IMR-90 (cell line): Measurements from ENCODE around the gene KLHL29. TPM values are rescaled to one million over a fixed set of nuclear protein-coding genes. Genes with fewer than 3 reads are reported as not detected.

ENCODE experiments used
- ATAC-seq: fragments of 200-7000 bp; cut with Tn5 transposase; 2 replicates; pipeline ENCODE4 v1.9.1; 2020; ENCODE audit warnings: low read depth, mild to moderate bottlenecking, moderate library complexity
- BruUV-seq: library from RNA; stranded (reverse); fragments of 400-500 nt; replicated peaks from 2 replicates; lab custom pipeline; 2021; lab: Mats Ljungman, UMichigan
- CTCF ChIA-PET: fragments of 300-600 bp; formaldehyde crosslinking; extraction: SDS; loops from one replicate; lab custom pipeline; 2021; ENCODE audit warnings: antibody characterized with exemption; lab: Yijun Ruan, JAX
- POLR2A ChIA-PET: fragments of 300-600 bp; sonication (Branson Sonifier 250); formaldehyde crosslinking; loops from one replicate; lab custom pipeline; 2022; ENCODE audit warnings: antibody characterized with exemption; ENCODE audit not compliant: unreplicated experiment; lab: Charles Lee
- DNase-seq: peaks from one replicate; pipeline ENCODE4 v3.0.0; 2013
- H2AFZ ChIP-seq: replicated peaks from 2 replicates; pipeline ENCODE3; 2013; ENCODE audit warnings: low read length, mild to moderate bottlenecking; ENCODE audit not compliant: poor library complexity
- H2AK5ac ChIP-seq: 2 replicates; pipeline ENCODE4 v1.6.1; 2013; ENCODE audit warnings: low read depth, low read length, inconsistent platforms
- H2AK9ac ChIP-seq: replicated peaks from 2 replicates; pipeline ENCODE3; 2013; ENCODE audit warnings: mild to moderate bottlenecking, low read depth, low read length, moderate library complexity; ENCODE audit not compliant: poor library complexity
- H2BK120ac ChIP-seq: 2 replicates; pipeline ENCODE4 v1.6.1; 2013; ENCODE audit warnings: low read depth, low read length, inconsistent platforms
- H2BK15ac ChIP-seq: 3 replicates; pipeline ENCODE4 v1.6.1; 2013; ENCODE audit warnings: low read depth, low read length, inconsistent platforms
- H2BK20ac ChIP-seq: 2 replicates; pipeline ENCODE4 v1.6.1; 2013; ENCODE audit warnings: low read depth, mild to moderate bottlenecking, inconsistent platforms, low read length, moderate library complexity
- H2BK5ac ChIP-seq: 2 replicates; pipeline ENCODE4 v1.6.1; 2013; ENCODE audit warnings: mild to moderate bottlenecking, low read depth, low read length, inconsistent platforms; ENCODE audit not compliant: poor library complexity, severe bottlenecking
- H3K14ac ChIP-seq: replicated peaks from 2 replicates; pipeline ENCODE4 v1.6.1; 2013; ENCODE audit warnings: low read depth, low read length, inconsistent platforms
- H3K18ac ChIP-seq: 2 replicates; pipeline ENCODE4 v1.6.1; 2013; ENCODE audit warnings: low read depth, low read length, control low read depth
- H3K23ac ChIP-seq: 2 replicates; pipeline ENCODE4 v1.6.1; 2013; ENCODE audit warnings: low read depth, low read length, inconsistent platforms
- H3K27ac ChIP-seq: 2 replicates; pipeline ENCODE4 v1.5.1; 2013; ENCODE audit warnings: mild to moderate bottlenecking, control low read depth, low read length; ENCODE audit not compliant: insufficient read depth
- H3K27me3 ChIP-seq: 2 replicates; pipeline ENCODE4 v1.6.1; 2013; ENCODE audit warnings: low read length; ENCODE audit not compliant: control insufficient read depth, insufficient read depth
- H3K36me3 ChIP-seq: 2 replicates; pipeline ENCODE4 v1.6.1; 2013; ENCODE audit warnings: low read length, mixed read lengths; ENCODE audit not compliant: control insufficient read depth, insufficient read depth
- H3K4ac ChIP-seq: 2 replicates; pipeline ENCODE4 v1.6.1; 2013; ENCODE audit warnings: low read depth, low read length, inconsistent platforms
- H3K4me1 ChIP-seq: 2 replicates; pipeline ENCODE4 v1.6.1; 2013; ENCODE audit warnings: low read length, mixed read lengths; ENCODE audit not compliant: control insufficient read depth, insufficient read depth
- H3K4me2 ChIP-seq: 2 replicates; pipeline ENCODE4 v1.6.1; 2013; ENCODE audit warnings: low read depth, mild to moderate bottlenecking, control low read depth, low read length, moderate library complexity
- H3K4me3 ChIP-seq: 2 replicates; pipeline ENCODE4 v1.5.1; 2013; ENCODE audit warnings: low read depth, mild to moderate bottlenecking, control low read depth, low read length, moderate library complexity; ENCODE audit not compliant: insufficient read depth
- H3K56ac ChIP-seq: 2 replicates; pipeline ENCODE4 v1.6.1; 2013; ENCODE audit warnings: low read length, inconsistent platforms; ENCODE audit not compliant: insufficient read depth; ENCODE audit errors: extremely low read depth
- H3K79me1 ChIP-seq, 2 experiments: 2 replicates each; pipeline ENCODE4 v1.6.1; 2013; ENCODE audit warnings: low read length in 2 of 2, inconsistent platforms in 1 of 2, low read depth in 1 of 2
- H3K9ac ChIP-seq: 2 replicates; pipeline ENCODE4 v1.6.1; 2013; ENCODE audit warnings: low read depth, low read length, control low read depth
- H3K9me1 ChIP-seq: 2 replicates; pipeline ENCODE4 v1.6.1; 2013; ENCODE audit warnings: low read length, inconsistent platforms; ENCODE audit not compliant: insufficient read depth
- H3K9me3 ChIP-seq: 2 replicates; pipeline ENCODE4 v1.6.1; 2013; ENCODE audit warnings: low read length; ENCODE audit not compliant: control insufficient read depth, insufficient read depth
- H4K20me1 ChIP-seq: 2 replicates; pipeline ENCODE4 v1.6.1; 2013; ENCODE audit warnings: low read length, inconsistent platforms; ENCODE audit not compliant: insufficient read depth
- H4K5ac ChIP-seq: 2 replicates; pipeline ENCODE4 v1.6.1; 2013; ENCODE audit warnings: mild to moderate bottlenecking, low read depth, low read length, control low read depth
- H4K8ac ChIP-seq, 2 experiments: 2 replicates each; pipeline ENCODE4 v1.6.1; 2013; ENCODE audit warnings: low read depth in 2 of 2, low read length in 2 of 2, control low read depth in 1 of 2, inconsistent platforms in 1 of 2
- H4K91ac ChIP-seq: 2 replicates; pipeline ENCODE4 v1.6.1; 2013; ENCODE audit warnings: low read depth, low read length, inconsistent platforms; ENCODE audit not compliant: insufficient read depth
- BHLHE40 ChIP-seq: fragments of 150-350 bp; IDR thresholded peaks from 2 replicates; pipeline ENCODE4 v1.6.1; 2016; ENCODE audit warnings: mild to moderate bottlenecking, low read depth, low read length
- CEBPB ChIP-seq: IDR thresholded peaks from 2 replicates; pipeline ENCODE4 v1.6.1; 2012; ENCODE audit warnings: low read depth, low read length, improper control_type of control experiment
- CHD1 ChIP-seq: IDR thresholded peaks from 2 replicates; pipeline ENCODE4 v1.6.1; 2012; ENCODE audit warnings: low read depth, low read length, improper control_type of control experiment
- CTCF ChIP-seq: conservative IDR thresholded peaks from 2 replicates; pipeline ENCODE4 v1.5.1; 2012; ENCODE audit warnings: mild to moderate bottlenecking, low read depth, low read length, improper control_type of control experiment
- ELK1 ChIP-seq: fragments of 150-350 bp; IDR thresholded peaks from 2 replicates; pipeline ENCODE4 v1.6.1; 2016; ENCODE audit warnings: low read depth, mild to moderate bottlenecking, low read length, moderate library complexity, borderline replicate concordance
- FOS ChIP-seq: fragments of 150-350 bp; IDR thresholded peaks from 2 replicates; pipeline ENCODE4 v1.6.1; 2016; ENCODE audit warnings: low read depth, low read length
- MAFK ChIP-seq: IDR thresholded peaks from 2 replicates; pipeline ENCODE4 v1.6.1; 2012; ENCODE audit warnings: low read depth, low read length, improper control_type of control experiment
- MXI1 ChIP-seq: IDR thresholded peaks from 2 replicates; pipeline ENCODE4 v1.6.1; 2012; ENCODE audit warnings: low read depth, mild to moderate bottlenecking, low read length, moderate library complexity, borderline replicate concordance
- POLR2A ChIP-seq: IDR thresholded peaks from 2 replicates; pipeline ENCODE4 v1.6.1; 2012; ENCODE audit warnings: mild to moderate bottlenecking, low read depth, low read length
- RAD21 ChIP-seq: IDR thresholded peaks from 2 replicates; pipeline ENCODE4 v1.6.1; 2012; ENCODE audit warnings: low read length, improper control_type of control experiment
- RFX5 ChIP-seq: IDR thresholded peaks from 2 replicates; pipeline ENCODE4 v1.8.0; 2012; ENCODE audit warnings: low read depth, mild to moderate bottlenecking, low read length, moderate library complexity
- SMC3 ChIP-seq: fragments of 150-350 bp; IDR thresholded peaks from 2 replicates; pipeline ENCODE4 v1.6.1; 2016; ENCODE audit warnings: low read depth, mild to moderate bottlenecking, antibody characterized with exemption, low read length, moderate library complexity
- USF2 ChIP-seq: fragments of 150-350 bp; IDR thresholded peaks from 2 replicates; pipeline ENCODE4 v1.6.1; 2017; ENCODE audit warnings: mild to moderate bottlenecking, antibody characterized with exemption, low read length, low read depth
- WGBS, 2 experiments: methylation state at CpG; one replicate each; pipeline versions ENCODE4 v1.1.5 to v1.1.7; 2013; ENCODE audit warnings: missing lambda C conversion rate in 2 of 2; ENCODE audit not compliant: insufficient read length in 1 of 2; ENCODE audit errors: extremely low coverage in 2 of 2; 5-methylcytosine and 5-hydroxymethylcytosine counted together
- dilution Hi-C: fragments of 300-500 bp; cut with HindIII; formaldehyde crosslinking; loops from one replicate; pipeline ENCODE4 v1.14.3; 2018; ENCODE audit warnings: low sequenced_read_pairs; ENCODE audit not compliant: unreplicated experiment
- in situ Hi-C: fragments of 300-500 bp; cut with MboI; formaldehyde crosslinking; loops from 3 replicates; pipeline ENCODE4 v1.14.3; 2019; ENCODE audit warnings: low sequenced_read_pairs, inconsistent platforms, mixed read lengths
- intact Hi-C: fragments of 100-400 bp; cut with micrococcal nuclease; formaldehyde crosslinking; loops from 2 replicates; pipeline ENCODE4 v1.10.0; 2022
- polyA plus RNA-seq, 3 experiments: library from polyadenylated mRNA; depleted of rRNA; stranded (reverse); fragments of >200 nt; gene quantifications; 2 replicates each; pipeline ENCODE4 v1.2.3, GENCODE V29; 2012; ENCODE audit warnings: low replicate concordance in 1 of 3
- total RNA-seq: library from RNA; depleted of rRNA; stranded (reverse); fragments of >200 nt; gene quantifications from 2 replicates; pipeline ENCODE4 v1.2.3, GENCODE V29; 2012

KLHL29 gene
- total and polyA plus RNA-seq, 2 of the 4 experiments (the other 2 are of a cell fraction) = 2.0 to 8.0 TPM

GRCh38 chr2:23651187-23652080 is 266.5 kb downstream of the KLHL29 start (continued):
- peak; percentile 43; the same call in 1 of the 2 replicates for TF ChIP-seq MAFK
- TF ChIP-seq POLR2A = no peak
- TF ChIP-seq MXI1 = no peak

- H2AK9ac ChIP-seq = no peak overlapping the region
- TF ChIP-seq RAD21 = no peak
- no peak for TF ChIP-seq CTCF
- no peak for TF ChIP-seq SMC3
- TF ChIP-seq CHD1 = no peak
- no peak for TF ChIP-seq FOS
- no peak for TF ChIP-seq CEBPB
- TF ChIP-seq ELK1 = no peak
- TF ChIP-seq POLR2A = no peak
- TF ChIP-seq RFX5 = no peak
- no peak for TF ChIP-seq USF2
- TF ChIP-seq BHLHE40 = no peak
Observed at GRCh38 chr2:23653326-23653725, 268.3 kb downstream of the KLHL29 start.

More at GRCh38 chr2:23653326-23653725, 268.3 kb downstream of the KLHL29 start:
- Histone ChIP-seq H3K4me3 (no peak overlapping the region), H3K56ac (no peak overlapping the region), H3K36me3 (peaks cover 5% of the 10 kb centered on the region; the same call in 1 of the 2 replicates), H3K79me1 (no peaks in the 10 kb centered on the region), H3K9ac (no peak overlapping the region), H3K27me3 (no peaks in the 10 kb centered on the region), H4K91ac (no peak overlapping the region), H2BK20ac (no peak overlapping the region), H3K23ac (no peak overlapping the region), H3K27ac (no peak overlapping the region), H3K18ac (no peak overlapping the region), H4K5ac (no peak overlapping the region), H2BK120ac (no peak overlapping the region), H2BK15ac (no peak overlapping the region), H3K4me2 (no peak overlapping the region), H4K20me1 (0 out of 2 replicates have a peak, but pooled peaks cover 6% of the 10 kb centered on the region), H2AFZ (no peak overlapping the region), H3K9me3 (no peaks in the 10 kb centered on the region), H2BK5ac (no peak overlapping the region), H2AK5ac (no peak overlapping the region), H3K4ac (no peak overlapping the region), H3K14ac (no peak overlapping the region), H3K9me1 (peaks cover 15% of the 10 kb centered on the region), H4K8ac (no peak overlapping the region), H3K4me1 (peaks cover 9% of the 10 kb centered on the region)
- ATAC-seq (no peak), DNase-seq (no peak)
- BruUV-seq = no TSS peak
- intact Hi-C loops (no loop called here), dilution Hi-C loops (no loop called here), in situ Hi-C loops (no loop called here)
- ChIA-PET CTCF (no interaction called here), POLR2A (no interaction called here)
- 100% methylated on average over 3 of the region's 7 CpGs; no CpG with 5 or more reads in 1 of the 2 experiments for WGBS, 2 experiments
